Activated T-helper 1 cell treated with Interleukin-2 at 50 U/mL for 16 hours (primary cell): ENCODE measurements around the gene FRMD5.
"Not testable (repeated sequence)": the region's sequence is repeated elsewhere in the genome, so short reads cannot be mapped to it uniquely, and the experiment has no call there.

Experiments used
- DNase-seq: peaks from one replicate; pipeline ENCODE4 v3.0.0-alpha.2; 2020; ENCODE audit warnings: low read depth

Gene FRMD5

DNA sequence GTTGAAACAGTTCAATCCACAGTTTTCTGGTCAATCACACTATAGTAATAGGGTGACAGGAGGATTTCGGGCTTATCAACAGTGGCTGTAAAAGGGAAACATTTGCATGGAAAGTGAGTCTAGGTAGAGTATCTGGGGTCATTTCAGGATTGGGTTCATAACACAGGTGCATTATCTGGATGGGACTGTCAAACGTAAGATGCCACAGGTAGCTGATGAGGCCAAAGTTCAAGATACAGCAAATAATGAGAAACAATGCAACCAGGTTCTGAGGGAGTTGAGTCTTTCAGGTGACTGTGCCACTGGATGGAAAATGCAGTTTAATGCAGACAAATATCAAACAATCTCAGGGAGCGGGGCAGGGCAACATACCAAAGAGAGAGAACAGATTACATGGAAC is 306.0 kb downstream of the FRMD5 start:
- DNase-seq, result no peak

DNA sequence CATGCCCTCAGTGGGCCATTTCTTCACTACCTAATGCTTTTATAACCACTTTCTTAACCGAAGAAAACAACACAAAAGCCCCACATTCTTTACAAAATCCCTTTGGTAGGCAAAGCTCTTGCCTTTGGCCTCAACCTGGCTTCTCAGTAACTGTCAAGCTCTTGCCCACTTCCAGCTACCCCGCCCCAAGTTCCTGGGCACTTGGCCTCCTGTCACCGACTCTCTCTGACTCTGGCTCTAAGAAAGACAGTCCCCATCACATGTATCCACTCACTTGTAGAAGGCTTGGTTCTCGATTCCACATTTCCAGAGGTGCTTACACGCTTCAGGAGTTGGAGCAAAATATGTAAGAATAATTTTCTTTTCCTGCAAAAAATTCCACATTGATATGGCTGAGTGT is 307.2 kb downstream of the FRMD5 start:
- DNase-seq, result no peak

DNA sequence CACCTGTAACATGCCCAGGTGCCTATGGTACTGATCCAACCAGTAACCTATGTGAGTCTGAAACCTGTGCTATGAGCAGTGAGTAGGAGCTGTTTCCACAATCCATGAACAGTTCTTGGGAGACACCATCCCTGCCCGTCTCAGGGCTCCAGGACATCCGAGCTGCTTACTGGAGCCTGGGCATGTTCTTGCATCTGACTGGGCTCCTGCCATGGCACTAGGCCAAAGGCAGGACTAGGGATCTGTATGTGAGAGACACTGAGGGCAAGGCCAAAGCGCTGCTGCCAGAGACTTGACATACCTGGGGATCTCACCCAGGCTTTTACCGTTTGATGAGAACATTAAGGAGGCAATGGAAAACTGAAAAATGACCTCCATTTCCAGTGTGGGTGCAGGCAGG is 308.5 kb downstream of the FRMD5 start:
- no peak for DNase-seq

GRCh38 chr15:43883571-43883970 is 311.5 kb downstream of the FRMD5 start:
- no peak for DNase-seq

DNA sequence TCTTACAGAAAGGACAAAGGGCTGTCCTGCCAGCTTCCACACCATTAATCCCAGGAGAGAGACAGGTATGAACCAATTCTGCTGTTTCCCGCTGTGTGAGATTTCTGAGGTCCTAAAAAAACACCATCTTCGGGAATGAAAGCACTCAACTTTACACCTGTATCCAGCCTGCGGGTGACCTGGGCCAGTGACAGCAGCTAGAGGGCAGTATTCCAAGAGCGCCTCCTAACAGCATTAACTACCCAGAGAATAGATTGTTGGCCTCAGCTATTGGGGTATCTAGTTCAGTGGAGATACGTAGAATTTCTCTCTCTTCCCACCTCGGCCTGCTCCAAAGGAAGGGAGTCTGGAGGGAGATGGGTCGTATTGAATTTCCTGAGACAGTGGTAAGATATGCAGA is 313.1 kb downstream of the FRMD5 start:
- no peak for DNase-seq

DNA sequence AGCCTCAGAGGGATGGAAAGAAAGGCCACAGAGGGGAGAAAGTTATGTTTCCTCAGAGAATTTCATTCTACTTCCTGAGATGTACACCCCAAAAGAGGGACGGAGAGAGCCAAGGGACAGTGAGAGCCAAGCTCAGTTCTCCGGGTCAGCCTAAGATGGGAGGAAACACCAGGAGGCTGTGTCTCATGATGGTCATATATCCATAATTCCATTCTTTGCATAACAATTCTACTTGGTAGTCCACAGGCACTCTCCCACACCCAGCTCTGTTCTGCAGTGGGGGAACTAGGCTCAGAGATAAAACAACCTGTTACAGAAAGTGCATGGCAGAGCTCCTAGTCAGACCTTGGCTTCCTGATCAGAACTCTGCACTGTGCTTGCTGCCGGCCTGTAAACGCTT is 313.8 kb downstream of the FRMD5 start:
- no peak for DNase-seq

DNA sequence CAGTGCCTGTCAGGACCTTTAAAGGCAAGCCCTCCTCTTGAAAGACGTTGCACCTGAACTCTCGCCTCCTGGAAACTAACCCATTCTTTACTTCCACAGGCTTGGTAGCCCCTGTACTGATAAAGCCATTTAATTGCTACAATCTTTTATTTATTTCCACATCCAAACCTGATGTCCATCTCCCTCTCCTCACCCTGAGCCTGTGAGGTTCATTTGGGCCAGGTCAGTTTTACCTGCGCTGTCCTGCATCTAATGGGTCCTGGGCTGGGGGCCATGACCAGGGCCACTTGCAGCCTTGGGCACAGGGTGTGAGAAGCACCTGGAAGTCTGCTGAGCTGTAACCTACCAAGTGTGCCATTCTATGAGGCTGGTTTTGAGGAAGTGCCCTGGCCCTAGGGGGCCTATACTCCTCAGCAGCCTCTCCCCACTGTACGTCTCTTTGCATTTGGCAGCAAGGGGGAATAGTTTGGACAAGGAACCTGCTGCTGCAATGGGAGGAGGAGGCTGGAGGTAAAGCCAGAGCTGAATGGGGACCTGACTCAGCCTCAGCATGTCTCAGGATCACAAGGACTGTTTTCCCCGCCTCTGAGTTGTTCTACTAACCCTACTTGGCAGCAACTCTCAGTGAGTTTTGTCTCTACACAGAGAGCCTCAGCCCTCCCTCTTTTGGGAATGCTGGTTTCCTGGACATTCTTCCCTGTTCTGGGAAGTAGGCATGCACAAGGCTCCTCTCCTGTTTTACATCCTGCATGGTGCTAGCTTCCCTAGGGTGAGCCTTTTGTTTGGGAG is 314.5 kb downstream of the FRMD5 start:
- no peak for DNase-seq

- DNase-seq, result no peak
These were observed 315.4 kb downstream of the FRMD5 start for GRCh38 chr15:43879386-43880355.

- no peak for DNase-seq
These were observed 316.6 kb downstream of the FRMD5 start for GRCh38 chr15:43878446-43878845.

- DNase-seq, result no peak
These were observed 317.7 kb downstream of the FRMD5 start for GRCh38 chr15:43877371-43877770.

GRCh38 chr15:43876872-43877271 is 318.2 kb downstream of the FRMD5 start:
- no peak for DNase-seq

DNA sequence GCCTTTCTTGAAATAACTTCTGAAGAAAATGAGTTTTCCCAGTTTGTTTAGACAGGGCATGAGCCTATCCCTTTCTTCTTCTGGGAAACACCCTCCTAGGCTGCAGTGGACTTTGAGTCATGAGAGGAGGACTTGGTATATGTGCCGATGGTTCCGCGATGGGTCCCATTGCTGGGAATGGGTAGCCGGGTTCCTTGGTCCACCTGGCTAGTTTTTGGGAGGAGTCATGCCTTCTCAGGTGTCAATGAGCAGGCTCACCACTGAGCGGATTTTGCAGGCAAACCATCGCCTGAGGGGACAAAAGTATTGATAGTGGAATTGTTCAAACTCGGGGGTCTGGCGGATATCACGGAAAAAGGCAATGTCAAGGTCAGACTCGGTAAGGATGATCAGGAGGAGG is 321.4 kb downstream of the FRMD5 start:
- no peak for DNase-seq

DNA sequence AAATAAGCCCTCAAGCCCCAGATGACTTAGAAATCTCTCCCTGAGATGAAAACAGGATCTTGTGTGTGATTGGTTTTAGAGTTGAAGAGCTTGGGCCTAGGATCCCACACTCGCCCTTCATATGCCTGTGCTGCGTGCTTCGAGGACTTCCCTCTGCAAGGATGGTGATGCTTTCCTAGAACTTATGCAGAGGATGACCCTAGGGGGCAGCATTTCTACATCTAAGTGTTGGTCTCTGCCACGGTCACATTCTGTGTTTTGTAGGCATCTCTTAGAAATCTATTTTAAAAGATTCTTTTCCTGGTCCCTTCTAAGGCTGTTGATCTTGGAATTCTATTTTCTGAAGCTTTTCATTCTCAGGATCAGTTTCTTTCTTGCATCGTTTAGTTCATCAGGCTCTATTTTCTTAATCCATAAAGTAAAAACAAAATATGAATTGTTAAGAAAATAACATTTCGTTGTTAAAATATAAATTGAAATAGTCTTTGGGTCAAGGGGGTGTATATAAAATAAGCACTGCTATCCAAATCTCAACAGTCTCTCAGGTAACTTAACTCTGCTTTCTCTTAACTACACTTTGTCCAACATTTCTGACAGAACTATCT is 322.6 kb downstream of the FRMD5 start:
- no peak for DNase-seq

DNA sequence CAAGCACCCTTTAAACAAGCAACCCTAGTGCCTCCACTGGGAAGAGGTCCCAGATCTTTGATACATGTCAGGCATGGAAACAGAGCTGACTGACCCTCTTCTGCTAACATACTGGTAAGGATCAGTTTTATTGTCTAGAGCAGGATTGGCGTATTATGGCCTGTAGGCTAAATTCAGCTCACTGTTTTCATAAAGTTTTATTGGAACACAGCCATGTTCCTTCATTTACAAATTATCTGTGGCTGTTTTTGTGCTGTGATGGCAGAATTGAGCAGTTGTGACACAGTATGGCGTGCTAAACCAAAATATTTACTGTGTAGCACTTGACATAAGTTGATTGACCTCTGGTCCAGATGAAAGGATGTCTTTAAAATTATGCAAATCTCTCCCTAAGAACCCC is 323.2 kb downstream of the FRMD5 start:
- no peak for DNase-seq

DNA sequence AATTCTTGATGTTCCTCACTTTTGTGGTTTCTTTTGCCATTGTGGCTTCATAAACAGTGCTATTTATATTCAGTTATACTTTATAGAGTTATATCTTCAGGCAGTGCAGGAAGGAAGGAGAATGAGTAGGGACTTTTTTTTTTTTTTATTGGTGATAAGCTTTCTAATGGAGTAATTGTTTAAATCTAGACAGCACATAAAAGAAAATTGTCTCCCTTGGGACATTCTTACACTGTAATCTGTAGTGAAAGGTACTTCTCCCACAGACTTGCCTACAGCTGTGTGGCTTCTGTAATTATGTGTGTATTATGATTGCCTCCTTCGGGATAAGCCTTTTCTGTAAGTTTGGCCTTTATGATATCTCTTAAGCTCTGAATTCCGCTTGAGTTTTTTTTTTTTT is 326.7 kb downstream of the FRMD5 start:
- no peak for DNase-seq

GRCh38 chr15:43867096-43867495 is 328.0 kb downstream of the FRMD5 start:
- DNase-seq, result no peak

- DNase-seq, result not testable (repeated sequence)
These were observed 328.4 kb downstream of the FRMD5 start for GRCh38 chr15:43866636-43867035.

GRCh38 chr15:43859546-43859945 is 335.5 kb downstream of the FRMD5 start:
- DNase-seq, result no peak

- DNase-seq, result no peak
These were observed 340.3 kb downstream of the FRMD5 start for GRCh38 chr15:43854801-43855200.

- no peak for DNase-seq
These were observed 342.5 kb downstream of the FRMD5 start for GRCh38 chr15:43852607-43853006.

DNA sequence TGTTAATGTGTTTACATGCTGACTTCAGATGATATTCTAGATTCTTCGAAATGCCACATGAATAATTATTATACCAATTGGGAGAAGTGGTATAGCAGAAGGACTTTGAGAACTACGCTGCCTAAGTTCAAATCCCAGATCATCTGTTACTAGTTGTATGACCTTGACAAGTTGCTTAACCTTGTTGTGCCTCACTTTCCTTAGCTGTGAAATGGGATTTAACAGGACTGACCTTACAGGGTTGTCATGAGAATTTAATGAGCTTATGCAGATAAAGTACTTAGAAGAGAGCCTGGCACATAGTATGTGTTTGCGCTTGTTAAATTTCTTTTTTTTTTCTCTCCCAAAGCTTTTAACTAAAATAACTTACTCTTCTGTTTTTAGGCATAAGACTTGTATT is 343.8 kb downstream of the FRMD5 start:
- DNase-seq, result no peak

GRCh38 chr15:43845421-43845820 is 349.6 kb downstream of the FRMD5 start:
- no peak for DNase-seq

DNA sequence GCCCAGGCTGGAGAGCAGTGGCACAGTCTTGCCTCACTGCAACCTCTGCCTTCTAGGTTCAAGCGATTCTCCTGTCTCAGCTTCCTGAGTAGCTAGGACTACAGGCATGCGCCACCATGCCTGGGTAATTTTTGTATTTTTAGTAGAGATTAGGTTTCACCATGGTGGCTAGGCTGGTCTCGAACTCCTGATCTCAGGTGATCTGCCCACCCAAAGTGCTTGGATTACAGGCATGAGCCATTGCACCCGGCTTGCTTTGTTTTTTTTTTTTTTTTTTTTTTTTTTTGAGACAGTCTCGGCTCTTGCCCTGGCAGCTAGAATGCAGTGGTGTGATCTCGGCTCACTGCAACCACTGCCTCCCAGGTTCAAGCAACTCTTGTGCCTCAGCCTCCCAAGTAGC is 362.6 kb downstream of the FRMD5 start:
- DNase-seq, result not testable (repeated sequence)
